SJSA1 (cell line): ENCODE measurements around the gene ALDH4A1. TPM values are rescaled to one million over a fixed set of nuclear protein-coding genes. Genes with fewer than 3 reads are reported as not detected.
"Not testable (repeated sequence)": the region's sequence is repeated elsewhere in the genome, so short reads cannot be mapped to it uniquely, and the experiment has no call there.

Experiments
- DNase-seq, 2 experiments: peaks; one replicate each; pipeline ENCODE4 v3.0.0-alpha.2; 2015 to 2020; ENCODE audit warnings: low spot score in 2 of 2, low read depth in 1 of 2
- H3K27ac ChIP-seq: fragments of 250-450 bp; sonication (Bioruptor Pico); 2 replicates; pipeline ENCODE4 v1.5.1; 2020; ENCODE audit warnings: mild to moderate bottlenecking, moderate library complexity
- H3K27me3 ChIP-seq: fragments of 250-450 bp; sonication (Bioruptor Pico); replicated peaks from 2 replicates; pipeline ENCODE4 v1.5.1; 2020; ENCODE audit warnings: mild to moderate bottlenecking, moderate library complexity
- H3K36me3 ChIP-seq: fragments of 250-450 bp; sonication (Bioruptor Pico); 2 replicates; pipeline ENCODE4 v1.5.1; 2020; ENCODE audit warnings: mild to moderate bottlenecking
- H3K4me1 ChIP-seq: fragments of 250-450 bp; sonication (Bioruptor Pico); replicated peaks from 2 replicates; pipeline ENCODE4 v1.6.1; 2021; ENCODE audit warnings: mild to moderate bottlenecking
- H3K4me3 ChIP-seq: fragments of 250-450 bp; sonication (Bioruptor Pico); 2 replicates; pipeline ENCODE4 v1.5.1; 2020; ENCODE audit warnings: mild to moderate bottlenecking
- H3K9me3 ChIP-seq: fragments of 250-450 bp; sonication (Bioruptor Pico); replicated peaks from 2 replicates; pipeline ENCODE4 v1.5.1; 2020; ENCODE audit warnings: mild to moderate bottlenecking
- total RNA-seq: library from RNA; depleted of rRNA; stranded (reverse); fragments of >200 nt; shearing (Covaris generic); gene quantifications from 2 replicates; pipeline ENCODE4 v1.2.3, GENCODE V29; 2014; rRNA removed

The ALDH4A1 gene
- total RNA-seq, 1 experiment from 2014 or later = 10.8 TPM

DNA sequence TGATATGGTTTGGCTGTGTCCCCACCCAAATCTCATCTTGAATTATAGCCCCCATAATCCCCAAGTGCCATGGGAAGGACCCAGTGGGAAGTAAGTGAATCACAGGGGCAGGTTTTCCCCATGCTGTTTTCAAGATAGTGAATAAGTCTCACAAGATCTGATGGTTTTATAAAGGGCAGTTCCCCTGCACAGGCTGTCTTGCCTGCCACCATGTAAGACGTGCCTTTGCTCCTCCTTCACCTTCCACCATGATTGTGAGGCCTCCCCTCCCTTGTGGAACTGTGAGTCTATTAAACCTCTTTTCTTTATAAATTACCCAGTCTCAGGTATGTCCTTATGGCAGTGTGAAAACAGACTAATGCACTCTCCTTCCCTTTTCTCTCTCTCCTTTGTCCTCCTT, 70.0 kb downstream of the ALDH4A1 start:
- H3K4me1 ChIP-seq = not testable (repeated sequence)
- H3K27me3 ChIP-seq = peaks cover 17% of the 10 kb centered on the region; the same call in 1 of the 2 replicates

DNA sequence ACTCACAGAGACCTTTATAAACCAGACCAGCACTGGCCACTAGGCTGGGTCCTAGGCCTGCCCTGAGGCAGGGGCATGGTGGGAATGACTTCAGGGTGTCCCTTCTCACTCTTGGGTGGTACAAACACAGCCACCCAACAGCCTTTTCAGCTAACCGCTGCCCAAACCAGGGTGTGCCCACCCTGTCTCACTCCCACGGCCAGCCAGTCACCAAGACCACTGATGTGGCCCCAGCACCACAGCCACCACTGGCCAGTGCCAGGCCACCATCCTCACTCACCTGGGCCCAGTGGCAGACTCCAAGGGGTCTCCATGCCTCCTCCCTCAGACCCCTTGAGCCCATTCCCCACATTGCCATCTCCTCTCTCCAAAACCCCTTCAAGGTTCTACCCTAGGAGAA, 70.7 kb downstream of the ALDH4A1 start:
- Histone ChIP-seq H3K27me3 (peaks cover 15% of the 10 kb centered on the region; the same call in 1 of the 2 replicates), H3K4me1 (no peaks in the 10 kb centered on the region), H3K9me3 (no peaks in the 10 kb centered on the region; the same call in none of the 2 replicates), H3K36me3 (no peaks in the 10 kb centered on the region), H3K4me3 (no peak overlapping the region), H3K27ac (no peak overlapping the region)
- no peak for DNase-seq

More for the DNA sequence above, 70.0 kb downstream of the ALDH4A1 start:
- not testable (repeated sequence) for DNase-seq, H3K9me3 ChIP-seq, H3K4me3 ChIP-seq, H3K27ac ChIP-seq, H3K36me3 ChIP-seq

DNA sequence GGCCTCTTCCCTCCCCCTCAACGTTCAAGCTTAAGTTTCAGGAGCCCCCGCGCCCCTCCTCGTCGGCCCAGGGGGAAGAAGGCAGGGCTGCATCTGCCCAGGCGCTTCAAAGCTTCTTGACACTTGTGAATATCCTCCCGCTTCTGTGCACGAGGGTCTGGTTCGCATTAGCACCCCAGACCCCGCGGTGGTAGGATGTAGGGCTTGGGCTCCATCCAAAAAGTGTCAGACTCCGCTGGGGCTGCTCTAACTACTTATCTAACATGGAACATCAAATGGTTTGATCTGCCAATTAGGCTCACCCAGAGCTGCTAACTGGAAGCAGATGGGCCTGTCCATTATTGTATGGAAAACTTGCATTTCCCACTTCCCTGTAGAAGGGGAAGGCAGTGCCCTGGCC, 71.8 kb downstream of the ALDH4A1 start:
- no peak for DNase-seq
- no peaks in the 10 kb centered on the region for H3K36me3 ChIP-seq
- no peak overlapping the region for H3K4me3 ChIP-seq
- peaks cover 11% of the 10 kb centered on the region; the same call in 1 of the 2 replicates for H3K27me3 ChIP-seq
- H3K27ac ChIP-seq = no peak overlapping the region
- no peaks in the 10 kb centered on the region; the same call in none of the 2 replicates for H3K9me3 ChIP-seq
- no peaks in the 10 kb centered on the region for H3K4me1 ChIP-seq

DNA sequence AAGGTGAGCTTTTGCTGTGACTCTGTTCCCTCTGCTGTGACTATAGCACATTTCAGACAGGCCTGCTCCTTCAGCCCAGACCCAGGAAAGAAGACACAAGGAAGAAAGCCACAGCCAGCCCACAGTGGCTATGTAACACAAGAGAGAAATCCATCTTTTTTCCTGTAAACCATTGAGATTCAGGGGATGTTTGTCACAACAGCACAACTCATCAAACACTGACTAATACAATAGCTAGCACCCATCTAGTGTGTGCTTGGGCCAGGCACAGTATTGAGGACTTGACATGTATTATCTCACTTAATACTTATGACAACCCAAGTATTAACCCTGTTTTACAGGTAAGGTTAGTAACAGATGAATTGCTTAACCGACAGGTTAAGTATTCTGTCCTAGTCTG, 72.7 kb downstream of the ALDH4A1 start:
- H3K27me3 ChIP-seq = peaks cover 10% of the 10 kb centered on the region; the same call in 1 of the 2 replicates
- H3K36me3 ChIP-seq = no peaks in the 10 kb centered on the region
- no peak overlapping the region for H3K4me3 ChIP-seq
- no peaks in the 10 kb centered on the region; the same call in none of the 2 replicates for H3K9me3 ChIP-seq
- no peaks in the 10 kb centered on the region for H3K4me1 ChIP-seq
- no peak for DNase-seq
- H3K27ac ChIP-seq = no peak overlapping the region

DNA sequence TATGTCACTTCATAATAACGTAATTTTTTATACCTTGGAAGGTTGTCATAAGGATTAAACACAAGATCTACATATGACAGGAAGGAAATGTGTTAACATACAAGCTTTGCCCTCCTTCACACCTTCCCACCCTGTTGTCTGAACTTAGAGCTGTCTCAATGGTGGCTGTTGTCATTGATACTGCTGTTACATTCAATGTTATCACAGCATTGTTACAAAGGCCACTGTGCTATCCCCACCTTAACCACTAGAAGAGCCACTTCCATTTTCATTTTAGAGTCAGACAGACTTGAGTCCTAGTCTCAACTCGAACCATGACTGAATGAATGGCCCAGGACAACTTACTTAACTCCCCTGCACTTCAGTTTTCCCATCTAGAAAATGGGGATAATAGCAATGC, 74.1 kb downstream of the ALDH4A1 start:
- Histone ChIP-seq H3K9me3 (no peaks in the 10 kb centered on the region; the same call in none of the 2 replicates), H3K36me3 (no peaks in the 10 kb centered on the region), H3K4me1 (no peaks in the 10 kb centered on the region), H3K27me3 (no peaks in the 10 kb centered on the region; the same call in 1 of the 2 replicates), H3K27ac (no peak overlapping the region), H3K4me3 (no peak overlapping the region)
- DNase-seq = no peak

DNA sequence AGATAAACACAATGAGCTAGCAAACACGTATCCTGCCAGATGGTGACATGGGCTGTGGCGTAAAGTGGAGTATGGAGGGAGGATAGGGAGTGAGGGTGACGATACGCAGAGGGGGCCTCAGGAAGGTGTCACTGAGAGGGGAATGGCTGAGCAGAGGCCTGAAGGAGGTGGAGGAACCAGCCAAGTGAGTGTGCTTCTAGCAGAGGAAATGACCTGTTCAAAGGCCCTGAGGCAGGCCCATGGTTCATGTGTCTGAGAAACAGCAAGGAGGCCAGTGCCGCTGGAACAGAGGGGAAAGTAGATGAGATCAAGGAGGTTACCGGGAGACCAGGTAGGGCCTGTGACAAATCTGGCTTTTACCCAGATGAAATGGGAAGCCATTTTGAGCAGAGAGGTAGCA, 78.9 kb downstream of the ALDH4A1 start:
- no peaks in the 10 kb centered on the region for H3K4me1 ChIP-seq
- H3K36me3 ChIP-seq = no peaks in the 10 kb centered on the region

More for the DNA sequence above, 78.9 kb downstream of the ALDH4A1 start:
- no peaks in the 10 kb centered on the region for H3K9me3 ChIP-seq
- no peak overlapping the region for H3K4me3 ChIP-seq
- peaks cover 16% of the 10 kb centered on the region for H3K27me3 ChIP-seq
- no peak for DNase-seq
- H3K27ac ChIP-seq = no peak overlapping the region

Other genes with a start within 250 kb of the ALDH4A1 start
- not detected in 2 replicates for gene TAS1R2, start 42.9 kb downstream of the ALDH4A1 start, total RNA-seq
- gene IFFO2, start 54.1 kb upstream of the ALDH4A1 start, total RNA-seq = 11.4 and 15.3 TPM in 2 replicates